H1 (cell line): ENCODE results near the gene ALOX5.

Source experiments
- CHD1 ChIP-seq: IDR thresholded peaks from 2 replicates; pipeline ENCODE4 v1.6.1; 2012; ENCODE audit warnings: low read depth, low read length, improper control_type of control experiment
- CHD2 ChIP-seq: IDR thresholded peaks from 2 replicates; pipeline ENCODE4 v1.6.1; 2012; ENCODE audit warnings: low read length, improper control_type of control experiment
- JUN ChIP-seq: IDR thresholded peaks from 2 replicates; pipeline ENCODE4 v1.6.1; 2011; ENCODE audit warnings: low read depth, mild to moderate bottlenecking, improper control_type of control experiment, low read length
- SP1 ChIP-seq: IDR thresholded peaks from 2 replicates; pipeline ENCODE4 v1.6.1; 2011; ENCODE audit warnings: low read depth, low read length
- TF ChIP-seq, protein P1 (sequence below), 3 experiments: IDR thresholded peaks; 1 replicate in 2 of 3; 2 replicates in 1 of 3; pipeline versions ENCODE4 v1.5.1 to v1.6.1; 2011; ENCODE audit warnings: low read length in 3 of 3, mild to moderate bottlenecking in 3 of 3, inconsistent platforms in 2 of 3, low read depth in 1 of 3, moderate library complexity in 1 of 3; ENCODE audit not compliant: insufficient read depth in 1 of 3; ENCODE audit errors: control extremely low read depth in 1 of 3
- TF ChIP-seq, protein P2 (sequence below): IDR thresholded peaks from 2 replicates; pipeline ENCODE4 v1.6.1; 2012; ENCODE audit warnings: inconsistent platforms

DNA sequence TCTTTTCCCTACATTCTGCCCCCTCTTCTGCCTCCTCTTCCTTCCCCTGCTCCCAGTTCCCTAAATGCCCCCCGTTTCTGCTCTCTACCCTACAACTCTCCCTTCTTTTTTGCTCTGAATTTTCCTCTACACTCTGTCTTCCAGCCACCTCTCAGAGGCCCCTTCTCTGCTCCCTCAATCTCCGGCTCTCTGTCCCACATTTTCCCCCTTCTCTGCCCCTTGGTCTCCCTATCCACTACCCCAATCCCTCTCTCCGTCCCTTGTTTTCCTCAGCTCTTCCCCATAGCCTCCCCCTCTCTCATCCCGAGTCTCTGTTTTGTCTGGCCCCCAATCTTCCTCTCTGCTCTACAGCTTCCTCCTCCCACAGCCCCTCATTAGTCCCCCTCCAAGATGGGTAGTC, 3.3 kb downstream of the ALOX5 start:
- TF ChIP-seq, protein P1, sequence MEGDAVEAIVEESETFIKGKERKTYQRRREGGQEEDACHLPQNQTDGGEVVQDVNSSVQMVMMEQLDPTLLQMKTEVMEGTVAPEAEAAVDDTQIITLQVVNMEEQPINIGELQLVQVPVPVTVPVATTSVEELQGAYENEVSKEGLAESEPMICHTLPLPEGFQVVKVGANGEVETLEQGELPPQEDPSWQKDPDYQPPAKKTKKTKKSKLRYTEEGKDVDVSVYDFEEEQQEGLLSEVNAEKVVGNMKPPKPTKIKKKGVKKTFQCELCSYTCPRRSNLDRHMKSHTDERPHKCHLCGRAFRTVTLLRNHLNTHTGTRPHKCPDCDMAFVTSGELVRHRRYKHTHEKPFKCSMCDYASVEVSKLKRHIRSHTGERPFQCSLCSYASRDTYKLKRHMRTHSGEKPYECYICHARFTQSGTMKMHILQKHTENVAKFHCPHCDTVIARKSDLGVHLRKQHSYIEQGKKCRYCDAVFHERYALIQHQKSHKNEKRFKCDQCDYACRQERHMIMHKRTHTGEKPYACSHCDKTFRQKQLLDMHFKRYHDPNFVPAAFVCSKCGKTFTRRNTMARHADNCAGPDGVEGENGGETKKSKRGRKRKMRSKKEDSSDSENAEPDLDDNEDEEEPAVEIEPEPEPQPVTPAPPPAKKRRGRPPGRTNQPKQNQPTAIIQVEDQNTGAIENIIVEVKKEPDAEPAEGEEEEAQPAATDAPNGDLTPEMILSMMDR (IDR thresholded peaks at IDR 0.05; ENCODE audit: control extremely low read depth in 1 of 3, insufficient read depth in 1 of 3, low read depth in 1 of 3, low read length in 3 of 3), result no peak
- TF ChIP-seq, protein P2, sequence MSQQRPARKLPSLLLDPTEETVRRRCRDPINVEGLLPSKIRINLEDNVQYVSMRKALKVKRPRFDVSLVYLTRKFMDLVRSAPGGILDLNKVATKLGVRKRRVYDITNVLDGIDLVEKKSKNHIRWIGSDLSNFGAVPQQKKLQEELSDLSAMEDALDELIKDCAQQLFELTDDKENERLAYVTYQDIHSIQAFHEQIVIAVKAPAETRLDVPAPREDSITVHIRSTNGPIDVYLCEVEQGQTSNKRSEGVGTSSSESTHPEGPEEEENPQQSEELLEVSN, result no peak
- TF ChIP-seq JUN (no peak), CHD2 (no peak), SP1 (no peak), CHD1 (no peak)
